Measurements from ENCODE around the gene CPA5. TPM values are rescaled to one million over a fixed set of nuclear protein-coding genes. Genes with fewer than 3 reads are reported as not detected.

CPA5 gene
- total and polyA plus RNA-seq, 10 of the 15 experiments (the other 5 are each of a cell fraction or from before 2014, with no cell fraction given): 0.06 to 0.52 (median 0.29) TPM; not detected in 2

DNA sequence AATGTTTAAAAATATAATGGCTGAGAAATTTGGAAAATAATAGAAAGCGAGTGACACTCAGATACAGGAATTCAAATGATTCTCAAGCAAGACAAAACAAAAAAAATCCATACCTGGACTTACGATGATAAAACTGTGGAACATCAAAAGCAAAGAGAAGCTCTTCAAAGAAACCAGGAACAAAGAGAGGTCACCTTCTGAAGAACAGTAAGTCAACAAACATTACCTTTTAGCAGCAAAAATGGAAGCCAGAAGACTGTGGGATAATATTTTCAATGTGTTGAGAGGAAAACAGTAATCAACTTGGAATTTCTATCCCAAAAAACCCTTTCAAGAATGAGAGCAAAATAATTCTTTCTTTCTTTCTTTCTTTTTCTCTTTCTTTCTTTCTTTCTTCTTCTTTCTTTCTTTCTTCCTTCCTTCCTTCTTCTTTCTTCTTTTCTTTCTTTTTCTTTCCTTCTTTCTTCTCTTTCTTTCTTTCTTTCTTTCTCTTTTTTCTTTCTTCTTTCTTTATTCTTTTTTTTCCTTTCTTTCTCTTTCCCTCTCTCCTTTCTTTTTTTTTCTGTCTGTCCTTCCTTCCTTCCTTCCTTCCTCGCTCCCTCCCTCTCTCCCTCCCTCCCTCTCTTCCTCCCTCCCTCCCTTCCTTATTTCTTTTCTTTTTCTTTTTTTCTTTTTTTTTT, 1.8 kb upstream of the CPA5 start:
- no peak overlapping the region for H3K4me2 ChIP-seq (ENCODE audit: control insufficient read depth, insufficient read depth)
- ATAC-seq: no peak
- intact Hi-C loops (cut with micrococcal nuclease; ENCODE audit: unreplicated experiment): no loop called here
- TF ChIP-seq, protein P1, sequence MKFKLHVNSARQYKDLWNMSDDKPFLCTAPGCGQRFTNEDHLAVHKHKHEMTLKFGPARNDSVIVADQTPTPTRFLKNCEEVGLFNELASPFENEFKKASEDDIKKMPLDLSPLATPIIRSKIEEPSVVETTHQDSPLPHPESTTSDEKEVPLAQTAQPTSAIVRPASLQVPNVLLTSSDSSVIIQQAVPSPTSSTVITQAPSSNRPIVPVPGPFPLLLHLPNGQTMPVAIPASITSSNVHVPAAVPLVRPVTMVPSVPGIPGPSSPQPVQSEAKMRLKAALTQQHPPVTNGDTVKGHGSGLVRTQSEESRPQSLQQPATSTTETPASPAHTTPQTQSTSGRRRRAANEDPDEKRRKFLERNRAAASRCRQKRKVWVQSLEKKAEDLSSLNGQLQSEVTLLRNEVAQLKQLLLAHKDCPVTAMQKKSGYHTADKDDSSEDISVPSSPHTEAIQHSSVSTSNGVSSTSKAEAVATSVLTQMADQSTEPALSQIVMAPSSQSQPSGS (IDR thresholded peaks at IDR 0.05; ENCODE audit: low read length): no peak
- no peak for TF ChIP-seq ETV6 (conservative IDR thresholded peaks at IDR 0.05 in 1 of 2, IDR thresholded peaks at IDR 0.05 in 1 of 2; ENCODE audit: borderline replicate concordance in 1 of 2, low read depth in 1 of 2)
- no peak for TF ChIP-seq HDGF (IDR thresholded peaks at IDR 0.05)
- no peak for TF ChIP-seq BHLHE40 (IDR thresholded peaks at IDR 0.05; ENCODE audit: borderline replicate concordance in 1 of 2, low read depth in 2 of 2, low read length in 1 of 2)
- TF ChIP-seq, protein P2, sequence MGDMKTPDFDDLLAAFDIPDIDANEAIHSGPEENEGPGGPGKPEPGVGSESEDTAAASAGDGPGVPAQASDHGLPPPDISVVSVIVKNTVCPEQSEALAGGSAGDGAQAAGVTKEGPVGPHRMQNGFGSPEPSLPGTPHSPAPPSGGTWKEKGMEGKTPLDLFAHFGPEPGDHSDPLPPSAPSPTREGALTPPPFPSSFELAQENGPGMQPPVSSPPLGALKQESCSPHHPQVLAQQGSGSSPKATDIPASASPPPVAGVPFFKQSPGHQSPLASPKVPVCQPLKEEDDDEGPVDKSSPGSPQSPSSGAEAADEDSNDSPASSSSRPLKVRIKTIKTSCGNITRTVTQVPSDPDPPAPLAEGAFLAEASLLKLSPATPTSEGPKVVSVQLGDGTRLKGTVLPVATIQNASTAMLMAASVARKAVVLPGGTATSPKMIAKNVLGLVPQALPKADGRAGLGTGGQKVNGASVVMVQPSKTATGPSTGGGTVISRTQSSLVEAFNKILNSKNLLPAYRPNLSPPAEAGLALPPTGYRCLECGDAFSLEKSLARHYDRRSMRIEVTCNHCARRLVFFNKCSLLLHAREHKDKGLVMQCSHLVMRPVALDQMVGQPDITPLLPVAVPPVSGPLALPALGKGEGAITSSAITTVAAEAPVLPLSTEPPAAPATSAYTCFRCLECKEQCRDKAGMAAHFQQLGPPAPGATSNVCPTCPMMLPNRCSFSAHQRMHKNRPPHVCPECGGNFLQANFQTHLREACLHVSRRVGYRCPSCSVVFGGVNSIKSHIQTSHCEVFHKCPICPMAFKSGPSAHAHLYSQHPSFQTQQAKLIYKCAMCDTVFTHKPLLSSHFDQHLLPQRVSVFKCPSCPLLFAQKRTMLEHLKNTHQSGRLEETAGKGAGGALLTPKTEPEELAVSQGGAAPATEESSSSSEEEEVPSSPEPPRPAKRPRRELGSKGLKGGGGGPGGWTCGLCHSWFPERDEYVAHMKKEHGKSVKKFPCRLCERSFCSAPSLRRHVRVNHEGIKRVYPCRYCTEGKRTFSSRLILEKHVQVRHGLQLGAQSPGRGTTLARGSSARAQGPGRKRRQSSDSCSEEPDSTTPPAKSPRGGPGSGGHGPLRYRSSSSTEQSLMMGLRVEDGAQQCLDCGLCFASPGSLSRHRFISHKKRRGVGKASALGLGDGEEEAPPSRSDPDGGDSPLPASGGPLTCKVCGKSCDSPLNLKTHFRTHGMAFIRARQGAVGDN (IDR thresholded peaks at IDR 0.05): no peak
- TF ChIP-seq, protein P3, sequence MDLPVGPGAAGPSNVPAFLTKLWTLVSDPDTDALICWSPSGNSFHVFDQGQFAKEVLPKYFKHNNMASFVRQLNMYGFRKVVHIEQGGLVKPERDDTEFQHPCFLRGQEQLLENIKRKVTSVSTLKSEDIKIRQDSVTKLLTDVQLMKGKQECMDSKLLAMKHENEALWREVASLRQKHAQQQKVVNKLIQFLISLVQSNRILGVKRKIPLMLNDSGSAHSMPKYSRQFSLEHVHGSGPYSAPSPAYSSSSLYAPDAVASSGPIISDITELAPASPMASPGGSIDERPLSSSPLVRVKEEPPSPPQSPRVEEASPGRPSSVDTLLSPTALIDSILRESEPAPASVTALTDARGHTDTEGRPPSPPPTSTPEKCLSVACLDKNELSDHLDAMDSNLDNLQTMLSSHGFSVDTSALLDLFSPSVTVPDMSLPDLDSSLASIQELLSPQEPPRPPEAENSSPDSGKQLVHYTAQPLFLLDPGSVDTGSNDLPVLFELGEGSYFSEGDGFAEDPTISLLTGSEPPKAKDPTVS (IDR thresholded peaks at IDR 0.05; ENCODE audit: low read depth, low read length): no peak
- no peak for TF ChIP-seq IRF4 (IDR thresholded peaks at IDR 0.05; ENCODE audit: low read depth, low read length)
- TF ChIP-seq SMAD5 (IDR thresholded peaks at IDR 0.05; ENCODE audit: low read depth): no peak
- no peak for TF ChIP-seq HCFC1 (IDR thresholded peaks at IDR 0.05; ENCODE audit: low read length)
- no peak for TF ChIP-seq CREM (IDR thresholded peaks at IDR 0.05; ENCODE audit: low read depth)
- TF ChIP-seq DPF2 (IDR thresholded peaks at IDR 0.05): no peak
- no peak for TF ChIP-seq PML (IDR thresholded peaks at IDR 0.05; ENCODE audit: low read length)
- no peak for TF ChIP-seq RUNX3 (IDR thresholded peaks at IDR 0.05; ENCODE audit: low read length)
- in situ Hi-C loops (cut with MboI): no loop called here
- H3K27me3 ChIP-seq (replicated peaks in 1 of 2; ENCODE audit: control insufficient read depth in 2 of 2, insufficient read depth in 2 of 2, low read length in 1 of 2): no peaks in the 10 kb centered on the region
- no peak overlapping the region for H3K27ac ChIP-seq (ENCODE audit: control insufficient read depth, insufficient read depth)
- H3K36me3 ChIP-seq (ENCODE audit: control insufficient read depth in 2 of 2, insufficient read depth in 2 of 2, low read length in 1 of 2): no peaks in the 10 kb centered on the region
- 61% methylated on average over 3 of the region's 3 CpGs for WGBS (ENCODE audit: insufficient coverage, insufficient replicate concordance, low lambda C conversion rate, missing lambda C conversion rate)
- CTCF ChIA-PET: no interaction called here
- H3K4me3 ChIP-seq: no peak overlapping the region
- no peaks in the 10 kb centered on the region for H3K79me2 ChIP-seq (ENCODE audit: control insufficient read depth, insufficient read depth, low read length)
- FAIRE-seq: no peak
- RAD21 ChIA-PET (ENCODE audit: unreplicated experiment): interaction anchor here (0.6 kb wide), 1 partner anchor 28 kb away, joined by 3 read pairs; no protein-coding TSS in a partner anchor
- DNase-seq (ENCODE audit: low read depth, low spot score): no peak
- no peak overlapping the region for H2AFZ ChIP-seq (ENCODE audit: control insufficient read depth, low read depth, low read length)
- POLR2A ChIA-PET: no interaction called here
- no peaks in the 10 kb centered on the region; the same call in 1 of the 2 replicates for H3K4me1 ChIP-seq (ENCODE audit: control insufficient read depth, insufficient read depth, low read length)
- no peaks in the 10 kb centered on the region for H3K9me3 ChIP-seq (replicated peaks; ENCODE audit: control insufficient read depth, insufficient read depth, low read length)
- no peaks in the 10 kb centered on the region for H4K20me1 ChIP-seq (ENCODE audit: control insufficient read depth, insufficient read depth)
- no peak overlapping the region for H3K9ac ChIP-seq (ENCODE audit: control insufficient read depth, insufficient read depth, low read length)
- no TSS peak for BruUV-seq (replicated peaks)
- SMC1A ChIA-PET (ENCODE audit: uncharacterized antibody, unreplicated experiment): no interaction called here

Measured in GM12878 (cell line).